GM23338 (cell line): ENCODE results near the gene SYNE2.

Experiments
- CREB1 ChIP-seq: fragments of 250-450 bp; sonication (Bioruptor Pico); IDR thresholded peaks from 2 replicates; pipeline ENCODE4 v1.5.0; 2020; ENCODE audit warnings: low read depth, mild to moderate bottlenecking, moderate library complexity
- CTCF ChIP-seq, 2 experiments: fragments of 200-600 bp in 1 of 2; sonication (generic) in 1 of 2; conservative IDR thresholded peaks; 2 replicates each; pipeline versions ENCODE4 v1.5.1 to v1.6.1; 2016 to 2017; ENCODE audit warnings: antibody characterized with exemption in 2 of 2, low read depth in 2 of 2, mild to moderate bottlenecking in 2 of 2, moderate library complexity in 1 of 2
- EZH2 ChIP-seq: fragments of 200-600 bp; sonication (generic); IDR thresholded peaks from one replicate; pipeline ENCODE4 v1.8.0; 2017; ENCODE audit warnings: antibody characterized with exemption, mild to moderate bottlenecking, low read depth; ENCODE audit not compliant: unreplicated experiment
- EZH2phosphoT487 ChIP-seq: fragments of 200-600 bp; sonication (generic); IDR thresholded peaks from one replicate; pipeline ENCODE4 v1.8.1; 2018; ENCODE audit warnings: antibody characterized with exemption; ENCODE audit not compliant: unreplicated experiment
- NANOG ChIP-seq: IDR thresholded peaks from 2 replicates; pipeline ENCODE4 v1.6.1; 2016; ENCODE audit warnings: antibody characterized with exemption, borderline replicate concordance
- POLR2AphosphoS5 ChIP-seq: IDR thresholded peaks from 2 replicates; pipeline ENCODE4 v1.6.1; 2016; ENCODE audit warnings: antibody characterized with exemption, low read depth
- REST ChIP-seq: IDR thresholded peaks from one replicate; pipeline ENCODE4 v1.6.1; 2018; ENCODE audit warnings: antibody characterized with exemption; ENCODE audit not compliant: unreplicated experiment
- ZNF462 ChIP-seq: fragments of 250-450 bp; sonication (Bioruptor Pico); IDR thresholded peaks from 2 replicates; pipeline ENCODE4 v1.5.0; 2020; ENCODE audit warnings: mild to moderate bottlenecking, moderate library complexity

GRCh38 chr14:64040044-64040443 lies 187.2 kb downstream of the SYNE2 start:
- peak in 1 of 2 experiments; percentile 48; a peak in 3 of 4 replicates for TF ChIP-seq CTCF (conservative IDR thresholded peaks at IDR 0.05; ENCODE audit: low read depth in 2 of 2)
- no peak for TF ChIP-seq REST
- TF ChIP-seq EZH2: no peak
- no peak for TF ChIP-seq POLR2AphosphoS5
- TF ChIP-seq EZH2phosphoT487: no peak
- TF ChIP-seq CREB1 (CRISPR knock-in tag): no peak
- TF ChIP-seq NANOG: no peak
- TF ChIP-seq ZNF462 (CRISPR knock-in tag): no peak
